ENCODE measurements around the gene FARS2. TPM values are rescaled to one million over a fixed set of nuclear protein-coding genes. Genes with fewer than 3 reads are reported as not detected.

FARS2 gene
- polyA plus RNA-seq, 1 of the 3 experiments (the other 2 are of a cell fraction): 12.5 TPM

GRCh38 chr6:5532941-5533340, 271.6 kb downstream of the FARS2 start:
- H3K4me2 ChIP-seq: no peak overlapping the region
- ChIA-PET POLR2A (no interaction called here), CTCF (no interaction called here)
- no peaks in the 10 kb centered on the region for H3K36me3 ChIP-seq (replicated peaks in 1 of 2; ENCODE audit: control insufficient read depth in 1 of 2, insufficient read depth in 2 of 2, low read length in 1 of 2)
- no peak overlapping the region for H2AFZ ChIP-seq (ENCODE audit: low read depth)
- no peaks in the 10 kb centered on the region for H3K9me2 ChIP-seq
- 87% methylated on average over 3 of the region's 3 CpGs for WGBS (ENCODE audit: low lambda C conversion rate)
- no peak overlapping the region for H3K4me3 ChIP-seq (ENCODE audit: low read depth in 2 of 2, low read length in 1 of 2)
- no peaks in the 10 kb centered on the region for H3K27me3 ChIP-seq (ENCODE audit: insufficient read depth)
- no peak overlapping the region for H3K9ac ChIP-seq
- no peak for DNase-seq
- no peaks in the 10 kb centered on the region for H3K9me3 ChIP-seq
- no peak for TF ChIP-seq YY1 (IDR thresholded peaks at IDR 0.05; ENCODE audit: low read depth)
- TF ChIP-seq IRF3 (IDR thresholded peaks at IDR 0.05; ENCODE audit: low read depth, low read length): no peak
- no peak for TF ChIP-seq RAD21 (IDR thresholded peaks at IDR 0.05; ENCODE audit: low read length)
- peaks cover 3 to 5% of the 10 kb centered on the region in 2 experiments for H3K4me1 ChIP-seq (ENCODE audit: control insufficient read depth in 1 of 2, insufficient read depth in 2 of 2, low read depth in 1 of 2, low read length in 1 of 2)
- no peaks in the 10 kb centered on the region for H3K79me2 ChIP-seq (ENCODE audit: insufficient read depth)
- H3F3A ChIP-seq (replicated peaks; ENCODE audit: insufficient read depth): peaks cover 3% of the 10 kb centered on the region
- H4K20me1 ChIP-seq (ENCODE audit: insufficient read depth): no peaks in the 10 kb centered on the region
- no peak overlapping the region for H3K27ac ChIP-seq (ENCODE audit: low read depth in 2 of 2, low read length in 1 of 2)

DNA sequence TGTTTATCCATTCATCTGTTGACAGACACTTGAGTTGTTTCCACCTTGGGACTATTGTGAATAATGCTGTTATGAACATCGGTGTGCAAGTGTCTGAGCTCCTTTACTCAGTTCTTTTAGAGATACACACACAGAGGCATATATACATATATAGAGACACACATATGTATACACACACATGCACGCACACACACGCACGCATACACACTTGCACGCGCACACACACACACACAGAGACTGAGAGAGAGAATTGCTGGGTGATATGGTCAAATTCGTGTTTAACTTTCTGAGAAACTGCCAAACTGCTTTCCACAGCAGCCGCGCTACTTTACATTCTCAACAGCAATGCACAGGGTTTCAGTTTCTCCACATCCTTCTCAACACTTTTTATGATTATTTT, 273.3 kb downstream of the FARS2 start:
- H3K9ac ChIP-seq: no peak overlapping the region
- H3K4me2 ChIP-seq: no peak overlapping the region
- H2AFZ ChIP-seq (ENCODE audit: low read depth): no peak overlapping the region
- H3K27ac ChIP-seq (ENCODE audit: low read depth in 2 of 2, low read length in 1 of 2): no peak overlapping the region
- no peaks in the 10 kb centered on the region for H3K36me3 ChIP-seq (replicated peaks in 1 of 2; ENCODE audit: control insufficient read depth in 1 of 2, insufficient read depth in 2 of 2, low read length in 1 of 2)
- DNase-seq: no peak
- no peaks in the 10 kb centered on the region for H4K20me1 ChIP-seq (ENCODE audit: insufficient read depth)
- no peaks in the 10 kb centered on the region for H3K9me2 ChIP-seq
- peaks cover 3% of the 10 kb centered on the region for H3F3A ChIP-seq (replicated peaks; ENCODE audit: insufficient read depth)
- H3K4me1 ChIP-seq (ENCODE audit: control insufficient read depth in 1 of 2, insufficient read depth in 2 of 2, low read depth in 1 of 2, low read length in 1 of 2): peaks cover 3 to 9% of the 10 kb centered on the region in 2 experiments
- no peaks in the 10 kb centered on the region for H3K27me3 ChIP-seq (ENCODE audit: insufficient read depth)
- TF ChIP-seq IRF3 (IDR thresholded peaks at IDR 0.05; ENCODE audit: low read depth, low read length) (no peak), RXRA (IDR thresholded peaks at IDR 0.05; ENCODE audit: borderline replicate concordance, low read depth) (no peak), NFIC (IDR thresholded peaks at IDR 0.05; ENCODE audit: borderline replicate concordance) (no peak), TCF12 (IDR thresholded peaks at IDR 0.05) (no peak), FOSL2 (IDR thresholded peaks at IDR 0.05; ENCODE audit: borderline replicate concordance, low read depth) (no peak), FOXM1 (IDR thresholded peaks at IDR 0.05; ENCODE audit: low read depth) (no peak), MXI1 (IDR thresholded peaks at IDR 0.05; ENCODE audit: low read depth, low read length) (no peak), NRF1 (IDR thresholded peaks at IDR 0.05; ENCODE audit: low read depth, low read length) (no peak), RCOR1 (IDR thresholded peaks at IDR 0.05; ENCODE audit: low read length) (no peak), REST (IDR thresholded peaks at IDR 0.05; ENCODE audit: low read depth, low read length) (no peak), RFX5 (IDR thresholded peaks at IDR 0.05; ENCODE audit: low read length) (no peak), EP300 (IDR thresholded peaks at IDR 0.05; ENCODE audit: borderline replicate concordance in 1 of 2, low read depth in 1 of 2, low read length in 1 of 2) (no peak), ELF1 (IDR thresholded peaks at IDR 0.05) (no peak)
- TF ChIP-seq, protein P1, sequence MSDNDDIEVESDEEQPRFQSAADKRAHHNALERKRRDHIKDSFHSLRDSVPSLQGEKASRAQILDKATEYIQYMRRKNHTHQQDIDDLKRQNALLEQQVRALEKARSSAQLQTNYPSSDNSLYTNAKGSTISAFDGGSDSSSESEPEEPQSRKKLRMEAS (IDR thresholded peaks at IDR 0.05; ENCODE audit: low read depth): no peak
- TF ChIP-seq, protein P2, sequence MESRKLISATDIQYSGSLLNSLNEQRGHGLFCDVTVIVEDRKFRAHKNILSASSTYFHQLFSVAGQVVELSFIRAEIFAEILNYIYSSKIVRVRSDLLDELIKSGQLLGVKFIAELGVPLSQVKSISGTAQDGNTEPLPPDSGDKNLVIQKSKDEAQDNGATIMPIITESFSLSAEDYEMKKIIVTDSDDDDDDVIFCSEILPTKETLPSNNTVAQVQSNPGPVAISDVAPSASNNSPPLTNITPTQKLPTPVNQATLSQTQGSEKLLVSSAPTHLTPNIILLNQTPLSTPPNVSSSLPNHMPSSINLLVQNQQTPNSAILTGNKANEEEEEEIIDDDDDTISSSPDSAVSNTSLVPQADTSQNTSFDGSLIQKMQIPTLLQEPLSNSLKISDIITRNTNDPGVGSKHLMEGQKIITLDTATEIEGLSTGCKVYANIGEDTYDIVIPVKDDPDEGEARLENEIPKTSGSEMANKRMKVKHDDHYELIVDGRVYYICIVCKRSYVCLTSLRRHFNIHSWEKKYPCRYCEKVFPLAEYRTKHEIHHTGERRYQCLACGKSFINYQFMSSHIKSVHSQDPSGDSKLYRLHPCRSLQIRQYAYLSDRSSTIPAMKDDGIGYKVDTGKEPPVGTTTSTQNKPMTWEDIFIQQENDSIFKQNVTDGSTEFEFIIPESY (IDR thresholded peaks at IDR 0.05; ENCODE audit: borderline replicate concordance, low read depth): no peak
- POLR2A ChIA-PET: no interaction called here
- H3K79me2 ChIP-seq (ENCODE audit: insufficient read depth): no peaks in the 10 kb centered on the region
- 98% methylated on average over 9 of the region's 9 CpGs for WGBS (ENCODE audit: low lambda C conversion rate)
- H3K4me3 ChIP-seq (ENCODE audit: low read depth in 2 of 2, low read length in 1 of 2): no peak overlapping the region
- H3K9me3 ChIP-seq: no peaks in the 10 kb centered on the region
- CTCF ChIA-PET: no interaction called here
